Measurements from ENCODE around the gene ANTXR2.

DNA sequence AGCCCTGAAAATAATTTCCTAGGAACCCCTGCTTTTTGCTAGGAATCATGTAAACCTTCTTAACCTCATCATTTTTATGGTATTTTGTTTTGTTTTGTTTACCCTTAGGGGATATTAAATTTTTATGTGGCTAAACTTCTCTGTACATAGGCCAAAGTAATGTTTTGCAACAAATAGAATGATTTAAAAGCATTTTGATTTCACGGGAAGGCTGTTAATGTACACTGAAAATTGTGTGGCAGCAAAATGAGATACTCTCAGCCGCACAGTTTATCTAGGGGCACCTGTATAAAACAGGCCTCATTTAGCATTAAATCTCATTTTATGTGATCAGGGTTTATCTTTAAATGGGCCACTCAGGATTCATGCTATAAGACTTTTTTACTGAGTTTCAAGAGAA is 175.0 kb downstream of the ANTXR2 start:
- TF ChIP-seq EZH2 (optimal IDR thresholded peaks at IDR 0.05; ENCODE audit: low read depth, low read length) = no peak
- TF ChIP-seq, protein P1, sequence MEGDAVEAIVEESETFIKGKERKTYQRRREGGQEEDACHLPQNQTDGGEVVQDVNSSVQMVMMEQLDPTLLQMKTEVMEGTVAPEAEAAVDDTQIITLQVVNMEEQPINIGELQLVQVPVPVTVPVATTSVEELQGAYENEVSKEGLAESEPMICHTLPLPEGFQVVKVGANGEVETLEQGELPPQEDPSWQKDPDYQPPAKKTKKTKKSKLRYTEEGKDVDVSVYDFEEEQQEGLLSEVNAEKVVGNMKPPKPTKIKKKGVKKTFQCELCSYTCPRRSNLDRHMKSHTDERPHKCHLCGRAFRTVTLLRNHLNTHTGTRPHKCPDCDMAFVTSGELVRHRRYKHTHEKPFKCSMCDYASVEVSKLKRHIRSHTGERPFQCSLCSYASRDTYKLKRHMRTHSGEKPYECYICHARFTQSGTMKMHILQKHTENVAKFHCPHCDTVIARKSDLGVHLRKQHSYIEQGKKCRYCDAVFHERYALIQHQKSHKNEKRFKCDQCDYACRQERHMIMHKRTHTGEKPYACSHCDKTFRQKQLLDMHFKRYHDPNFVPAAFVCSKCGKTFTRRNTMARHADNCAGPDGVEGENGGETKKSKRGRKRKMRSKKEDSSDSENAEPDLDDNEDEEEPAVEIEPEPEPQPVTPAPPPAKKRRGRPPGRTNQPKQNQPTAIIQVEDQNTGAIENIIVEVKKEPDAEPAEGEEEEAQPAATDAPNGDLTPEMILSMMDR (IDR thresholded peaks at IDR 0.05; ENCODE audit: low read length) = no peak

Data from MM.1S (cell line).